ENCODE measurements around the gene CDH24.

The CDH24 gene

DNA sequence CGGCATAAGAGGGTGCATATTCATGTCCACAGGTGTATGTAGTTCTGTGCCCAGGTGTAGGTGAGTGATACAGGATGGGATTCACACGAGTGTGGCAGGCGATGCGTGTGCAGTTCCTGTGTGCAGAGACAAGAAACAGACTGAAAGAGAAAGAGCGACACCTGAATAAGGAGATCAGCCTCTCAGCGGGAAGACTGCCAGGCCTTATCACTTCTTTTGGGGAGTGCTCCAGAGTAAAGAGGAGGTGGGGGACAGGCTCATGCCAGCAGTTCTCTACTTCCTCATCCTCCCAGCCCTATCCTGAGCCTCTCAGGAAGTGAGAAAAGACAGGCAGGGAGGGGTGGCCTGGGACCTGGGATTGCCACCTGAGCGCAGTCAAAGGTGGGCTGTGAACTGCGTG, 12.5 kb downstream of the CDH24 start:
- no peak for DNase-seq

- DNase-seq: no peak
Observed at GRCh38 chr14:23043754-23044153, 13.6 kb downstream of the CDH24 start.

- no peak for DNase-seq
Observed at GRCh38 chr14:23043145-23043544, 14.2 kb downstream of the CDH24 start.

DNA sequence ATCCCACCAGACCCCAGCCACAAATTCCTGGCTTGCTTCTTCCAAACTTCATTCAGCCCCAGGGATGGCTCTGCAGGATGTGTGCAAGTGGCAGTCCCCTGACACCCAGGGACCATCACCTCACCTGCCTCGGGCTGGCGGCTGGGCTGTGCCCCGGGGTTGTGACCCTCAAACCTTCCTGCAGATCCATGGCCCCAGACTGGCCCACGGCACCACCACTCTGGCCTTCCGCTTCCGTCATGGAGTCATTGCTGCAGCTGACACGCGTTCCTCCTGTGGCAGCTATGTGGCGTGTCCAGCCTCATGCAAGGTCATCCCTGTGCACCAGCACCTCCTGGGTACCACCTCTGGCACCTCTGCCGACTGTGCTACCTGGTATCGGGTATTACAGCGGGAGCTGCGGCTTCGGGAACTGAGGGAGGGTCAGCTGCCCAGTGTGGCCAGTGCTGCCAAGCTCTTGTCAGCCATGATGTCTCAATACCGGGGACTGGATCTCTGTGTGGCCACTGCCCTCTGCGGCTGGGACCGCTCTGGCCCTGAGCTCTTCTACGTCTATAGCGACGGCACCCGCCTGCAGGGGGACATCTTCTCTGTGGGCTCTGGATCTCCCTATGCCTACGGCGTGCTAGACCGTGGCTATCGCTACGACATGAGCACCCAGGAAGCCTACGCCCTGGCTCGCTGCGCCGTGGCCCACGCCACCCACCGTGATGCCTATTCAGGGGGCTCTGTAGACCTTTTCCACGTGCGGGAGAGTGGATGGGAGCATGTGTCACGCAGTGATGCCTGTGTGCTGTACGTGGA, 15.0 kb downstream of the CDH24 start, which contains the start of gene PSMB11:
TSS of gene PSMB11 (plus strand) at position 51 of the 804 bp plus-strand sequence. CDS start at position 65, 14 bp downstream.
- no peak for DNase-seq

- no peak for DNase-seq
Observed at GRCh38 chr14:23041729-23042128, 15.6 kb downstream of the CDH24 start.

DNA sequence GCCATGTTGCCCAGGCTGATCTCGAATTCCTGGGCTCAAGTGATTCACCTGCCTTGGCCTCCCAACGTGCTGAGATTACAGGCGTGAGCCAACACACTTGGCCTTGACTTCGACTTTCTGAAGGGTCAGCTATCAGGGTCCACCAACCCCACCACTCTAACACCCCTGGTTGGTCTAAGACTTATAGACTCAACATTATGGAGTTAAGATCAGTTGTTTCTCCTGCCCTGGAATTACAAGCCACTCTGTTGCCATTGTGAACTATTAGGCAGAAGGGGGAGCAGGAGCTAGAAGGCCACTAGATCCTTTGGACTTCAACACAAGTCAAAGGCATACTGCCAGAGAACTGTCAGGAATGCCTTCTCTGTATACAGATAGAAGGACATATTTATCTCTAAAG, 17.2 kb downstream of the CDH24 start:
- no peak for DNase-seq

- DNase-seq: no peak
Observed at GRCh38 chr14:23035303-23036144, 21.8 kb downstream of the CDH24 start.

GRCh38 chr14:23034498-23035302, 22.6 kb downstream of the CDH24 start, which contains the start of gene PSMB5:
PSMB5 (minus strand) TSS chr14:23034900; CDS start chr14:23034881, 19 bp downstream.
- peak; percentile 67 to 96 (median 81) for DNase-seq

DNA sequence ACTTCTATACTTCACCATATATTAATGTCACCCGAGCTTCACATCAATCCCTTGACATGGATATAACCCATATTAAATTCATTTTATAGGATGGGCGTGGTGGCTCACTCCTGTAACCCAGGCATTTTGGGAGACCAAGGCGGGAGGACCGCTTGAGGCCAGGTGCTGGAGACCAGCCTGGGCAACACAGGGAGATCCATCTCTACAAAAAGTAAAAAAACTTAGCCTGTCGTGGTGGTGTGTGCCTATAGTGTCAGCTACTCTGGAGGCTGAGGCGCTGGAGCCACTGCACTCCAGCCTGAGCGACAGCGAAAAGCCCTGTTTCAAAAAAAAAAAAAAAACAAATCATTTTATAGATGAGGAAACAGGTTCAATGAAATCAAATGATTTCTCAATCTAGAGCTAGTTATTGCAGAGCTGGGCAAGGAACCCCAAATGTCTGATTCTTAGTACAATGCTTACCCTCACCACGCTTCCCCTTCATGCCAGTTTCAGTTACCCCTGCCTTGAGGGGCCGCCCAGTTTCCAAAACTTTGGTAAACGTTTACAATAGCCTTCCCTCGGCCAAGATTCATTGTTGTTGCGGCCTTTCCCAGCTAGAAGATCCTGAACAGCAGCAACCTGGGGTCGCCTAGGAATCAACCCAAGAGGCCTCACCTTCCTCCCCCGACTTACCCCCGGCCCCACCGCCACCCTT, 23.4 kb downstream of the CDH24 start:
- no peak for DNase-seq

DNA sequence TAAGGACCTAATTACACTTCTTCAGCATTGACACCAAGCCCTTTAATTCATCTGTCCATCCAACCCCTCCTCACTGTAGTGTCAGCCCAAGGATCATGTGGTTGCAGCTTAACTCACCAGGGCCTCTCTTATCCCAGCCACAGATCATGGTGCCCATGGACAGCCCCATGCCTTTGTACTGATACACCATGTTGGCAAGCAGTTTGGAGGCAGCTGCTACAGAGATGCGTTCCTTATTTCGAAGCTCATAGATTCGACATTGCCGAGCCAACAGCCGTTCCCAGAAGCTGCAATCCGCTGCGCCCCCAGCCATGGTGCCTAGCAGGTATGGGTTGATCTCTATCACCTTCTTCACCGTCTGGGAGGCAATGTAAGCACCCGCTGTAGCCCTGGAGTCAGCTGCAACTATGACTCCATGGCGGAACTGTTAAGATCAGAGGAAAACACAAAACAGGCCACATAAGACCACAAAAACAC, 24.0 kb downstream of the CDH24 start:
- no peak for DNase-seq

- no peak for DNase-seq
Observed at GRCh38 chr14:23030936-23031335, 26.4 kb downstream of the CDH24 start.

GRCh38 chr14:23028799-23029198, 28.5 kb downstream of the CDH24 start:
- DNase-seq: peak in 2 of 5 donors; percentile 8 to 27

DNA sequence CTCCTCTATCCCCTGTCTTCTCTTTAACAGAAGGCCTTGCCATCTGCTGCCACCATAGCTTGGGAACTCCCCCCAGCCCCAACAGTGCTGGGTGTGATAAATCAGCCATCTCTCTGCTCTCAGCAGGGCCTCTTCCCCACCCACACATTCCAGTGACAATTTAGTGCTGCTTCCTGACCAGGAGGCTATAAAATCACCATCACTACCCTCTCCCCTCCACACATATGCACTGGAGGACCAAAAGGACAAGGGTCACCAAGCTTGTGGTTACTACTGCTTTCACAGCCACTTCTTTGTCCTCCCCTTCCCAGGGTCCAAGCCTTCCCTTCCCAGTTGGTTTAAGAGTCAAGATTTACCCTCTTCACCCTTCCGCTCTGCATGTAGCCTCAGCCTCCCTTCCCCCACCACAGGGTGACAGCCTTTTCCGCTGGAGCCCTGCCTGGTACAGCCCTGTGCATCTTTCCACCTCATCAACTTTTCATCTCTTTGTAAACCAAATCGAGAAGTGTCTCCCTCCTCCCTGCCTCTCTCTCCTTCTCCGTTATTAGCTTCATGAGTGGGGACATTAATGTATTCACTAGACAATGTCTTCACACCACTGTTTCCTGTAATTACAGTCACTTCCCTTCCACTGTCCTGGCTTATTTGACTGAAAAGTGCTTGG, 32.0 kb downstream of the CDH24 start:
- DNase-seq: no peak

- no peak for DNase-seq
Observed at GRCh38 chr14:23024612-23025075, 32.7 kb downstream of the CDH24 start.

DNA sequence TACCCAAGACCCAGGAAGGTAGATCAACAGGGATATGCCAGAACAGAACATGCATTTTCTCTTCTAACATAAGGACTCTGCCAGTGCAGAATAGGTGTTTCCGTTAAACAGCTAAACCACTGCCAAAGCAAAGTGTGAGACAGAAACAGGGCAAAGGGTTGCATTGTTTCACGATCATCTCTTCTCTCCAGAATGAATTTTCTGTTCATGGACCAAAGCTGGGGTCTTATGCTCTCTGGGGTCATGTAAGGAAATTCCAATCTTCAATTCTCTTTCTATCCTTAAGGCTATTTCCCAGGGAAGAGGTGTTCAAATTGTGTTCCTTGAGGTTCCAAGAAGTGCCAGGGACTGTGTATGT, 33.5 kb downstream of the CDH24 start:
- no peak for DNase-seq

- DNase-seq: no peak
Observed at GRCh38 chr14:23023022-23023794, 34.1 kb downstream of the CDH24 start.

DNA sequence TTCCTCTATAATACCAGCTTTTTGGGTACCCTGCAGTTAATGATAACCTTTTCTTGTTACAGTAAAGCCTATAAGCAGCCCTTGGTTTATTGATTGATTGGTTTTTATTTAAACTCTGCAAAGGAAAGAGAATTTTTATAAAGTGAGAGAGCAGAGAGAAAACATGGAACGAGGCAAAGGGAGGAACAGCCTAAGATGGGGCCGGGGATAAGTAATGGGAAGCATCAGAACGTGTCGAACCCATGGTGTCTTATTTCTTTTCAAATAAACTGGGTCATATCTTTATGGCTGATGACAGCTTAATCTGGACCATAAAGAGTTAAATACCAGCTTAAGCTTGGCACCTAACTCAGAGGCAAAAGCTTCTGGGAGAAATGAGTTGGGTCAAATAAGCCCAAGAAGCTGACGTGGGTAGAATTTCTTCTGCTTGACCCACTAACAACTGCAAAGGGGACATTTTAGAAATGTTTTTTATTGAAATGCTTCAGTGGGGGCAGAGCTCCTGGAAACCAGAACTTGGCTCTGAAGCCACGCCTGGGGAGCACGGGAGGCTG, 35.4 kb downstream of the CDH24 start:
- no peak for DNase-seq

DNA sequence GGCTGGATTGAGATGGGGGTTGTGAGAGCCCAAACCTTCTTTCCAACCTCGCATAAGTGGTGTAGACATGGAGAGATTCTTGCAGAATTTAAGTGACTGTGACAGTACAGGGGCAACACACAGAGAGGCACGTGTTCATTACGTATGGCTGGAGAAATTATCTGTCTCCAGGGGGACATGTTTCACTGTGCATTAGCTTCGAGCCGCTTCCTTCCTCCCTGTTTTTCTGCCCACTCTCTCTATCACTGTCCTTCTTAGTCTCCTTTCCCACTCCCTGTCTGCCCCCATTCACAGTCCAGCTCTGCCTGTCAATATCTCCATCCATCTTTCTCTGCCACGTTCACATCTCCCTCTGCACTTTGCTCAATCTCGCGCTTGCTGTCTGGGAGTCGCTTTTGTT, 35.9 kb downstream of the CDH24 start:
- no peak for DNase-seq

DNA sequence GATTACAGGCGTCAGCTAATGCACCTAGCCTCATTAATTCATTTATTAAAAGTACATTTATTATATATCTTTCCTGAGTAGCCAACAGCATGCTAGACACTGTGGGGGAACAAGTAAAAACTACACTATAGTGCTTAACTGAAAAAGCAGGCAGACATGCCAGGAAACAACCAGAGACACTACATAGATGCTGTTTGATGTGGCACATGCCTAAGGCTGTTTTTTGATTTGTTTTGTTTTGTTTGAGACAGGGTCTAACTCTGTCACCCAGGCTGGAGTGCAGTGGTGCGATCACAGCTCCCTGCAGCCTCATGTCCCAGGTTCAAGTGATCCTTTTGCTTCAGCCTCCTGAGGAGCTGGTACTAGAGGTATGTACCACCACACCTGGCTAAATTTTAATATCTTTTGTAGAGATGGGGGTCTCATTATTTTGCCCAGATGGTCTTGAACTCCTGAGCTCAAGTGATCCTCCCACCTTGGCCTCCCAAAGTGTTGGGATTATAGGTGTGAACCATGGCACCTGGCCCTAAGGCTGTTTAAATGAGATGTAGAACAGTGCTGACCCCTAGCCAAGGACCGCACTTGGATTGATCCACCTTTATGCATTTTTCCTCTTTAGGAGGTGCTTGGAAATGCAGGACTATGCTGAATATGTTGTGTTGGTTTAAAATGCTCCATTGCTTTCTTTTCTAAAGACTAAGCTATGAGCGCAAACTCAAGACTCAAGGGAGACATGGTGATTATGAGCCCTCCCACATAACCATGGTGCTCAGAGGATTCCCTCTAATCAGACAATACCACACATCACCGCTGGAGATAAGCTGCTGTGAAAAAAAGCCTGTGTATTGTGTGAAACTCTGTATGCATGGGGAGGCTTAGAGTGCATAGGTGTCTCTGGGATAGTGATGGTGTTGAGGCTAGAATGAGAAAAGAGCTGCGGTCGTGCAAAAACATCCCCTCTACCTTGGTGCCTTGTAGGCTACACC, 36.9 kb downstream of the CDH24 start:
- no peak for DNase-seq

Data from T-helper 1 cell (primary cell).